ENCODE measurements around the gene MESP1.

DNA sequence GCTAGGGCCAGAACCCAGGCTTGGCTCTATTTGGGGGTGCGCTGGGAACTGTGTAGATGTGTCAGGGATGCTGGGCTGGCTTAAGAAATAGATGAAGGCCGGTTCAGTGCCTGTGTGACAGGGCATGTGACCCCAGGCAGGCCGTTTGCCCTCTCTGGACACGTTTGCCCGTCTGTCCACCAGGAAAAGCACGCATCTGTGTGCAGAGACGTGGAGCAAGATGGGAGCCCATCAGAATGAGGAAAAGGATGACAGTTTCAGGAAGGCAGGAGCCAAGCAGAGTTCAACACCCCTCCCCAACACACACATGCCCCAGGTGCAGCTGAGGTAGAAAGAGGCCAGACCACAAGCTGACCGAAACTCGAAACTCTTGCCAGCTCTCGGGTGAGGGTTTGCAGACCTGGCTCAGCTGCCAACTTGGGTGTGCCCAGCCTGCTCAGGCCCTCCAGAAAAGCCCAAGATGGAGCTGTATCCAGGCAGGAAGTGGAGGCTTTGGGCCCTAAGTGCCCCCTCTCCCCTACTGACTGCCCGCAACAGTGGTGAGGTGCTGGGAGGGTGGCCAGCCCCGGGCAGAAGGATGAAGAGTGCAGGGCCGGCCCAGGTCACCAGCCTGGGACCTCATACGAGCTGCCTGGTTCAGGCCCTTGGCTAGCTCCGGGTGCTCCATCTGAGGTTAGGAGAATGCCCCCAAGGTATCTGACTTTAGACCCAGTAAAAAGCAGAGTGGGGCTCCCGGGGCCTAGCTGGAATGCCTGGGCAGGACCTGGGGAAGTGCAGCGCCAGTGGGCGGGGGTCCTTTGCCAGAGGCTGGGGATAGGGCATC is 10.2 kb upstream of the MESP1 start:
- no peak for TF ChIP-seq POLR2A (IDR thresholded peaks at IDR 0.05)
- TF ChIP-seq, protein P1, sequence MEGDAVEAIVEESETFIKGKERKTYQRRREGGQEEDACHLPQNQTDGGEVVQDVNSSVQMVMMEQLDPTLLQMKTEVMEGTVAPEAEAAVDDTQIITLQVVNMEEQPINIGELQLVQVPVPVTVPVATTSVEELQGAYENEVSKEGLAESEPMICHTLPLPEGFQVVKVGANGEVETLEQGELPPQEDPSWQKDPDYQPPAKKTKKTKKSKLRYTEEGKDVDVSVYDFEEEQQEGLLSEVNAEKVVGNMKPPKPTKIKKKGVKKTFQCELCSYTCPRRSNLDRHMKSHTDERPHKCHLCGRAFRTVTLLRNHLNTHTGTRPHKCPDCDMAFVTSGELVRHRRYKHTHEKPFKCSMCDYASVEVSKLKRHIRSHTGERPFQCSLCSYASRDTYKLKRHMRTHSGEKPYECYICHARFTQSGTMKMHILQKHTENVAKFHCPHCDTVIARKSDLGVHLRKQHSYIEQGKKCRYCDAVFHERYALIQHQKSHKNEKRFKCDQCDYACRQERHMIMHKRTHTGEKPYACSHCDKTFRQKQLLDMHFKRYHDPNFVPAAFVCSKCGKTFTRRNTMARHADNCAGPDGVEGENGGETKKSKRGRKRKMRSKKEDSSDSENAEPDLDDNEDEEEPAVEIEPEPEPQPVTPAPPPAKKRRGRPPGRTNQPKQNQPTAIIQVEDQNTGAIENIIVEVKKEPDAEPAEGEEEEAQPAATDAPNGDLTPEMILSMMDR (IDR thresholded peaks at IDR 0.05), result no peak
